NCI-H526 (cell line): ENCODE measurements around the gene NAA60.
A peak's percentile ranks its signal among the peaks of the same experiment; 100 is the strongest.

Experiments used
- DNase-seq, 2 experiments: peaks; one replicate each; lab custom pipeline; 2025; lab: John Stamatoyannopoulos, UW

Gene NAA60

GRCh38 chr16:3511286-3512180 lies 68.1 kb downstream of the NAA60 start:
- no peak for DNase-seq

GRCh38 chr16:3513892-3514583 lies 70.6 kb downstream of the NAA60 start:
- DNase-seq = no peak

GRCh38 chr16:3514621-3515020 lies 71.1 kb downstream of the NAA60 start:
- no peak for DNase-seq

- no peak for DNase-seq
Observed at GRCh38 chr16:3515897-3516296, 72.4 kb downstream of the NAA60 start.

- no peak for DNase-seq
Observed at GRCh38 chr16:3518292-3518985, 75.0 kb downstream of the NAA60 start.

- no peak for DNase-seq
Observed at GRCh38 chr16:3518986-3519348, 75.5 kb downstream of the NAA60 start.

GRCh38 chr16:3519581-3519980 lies 76.1 kb downstream of the NAA60 start:
- DNase-seq = no peak

GRCh38 chr16:3520413-3520812 lies 76.9 kb downstream of the NAA60 start:
- DNase-seq = no peak

GRCh38 chr16:3520841-3521240 lies 77.4 kb downstream of the NAA60 start:
- no peak for DNase-seq

- no peak for DNase-seq
Observed at GRCh38 chr16:3523281-3523680, 79.8 kb downstream of the NAA60 start.

- no peak for DNase-seq
Observed at GRCh38 chr16:3525951-3526350, 82.5 kb downstream of the NAA60 start.

GRCh38 chr16:3527216-3527829 lies 83.8 kb downstream of the NAA60 start:
- DNase-seq = peak; percentile 32 to 77

GRCh38 chr16:3528406-3528805 lies 84.9 kb downstream of the NAA60 start:
- DNase-seq = no peak

GRCh38 chr16:3529175-3529574 lies 85.7 kb downstream of the NAA60 start:
- DNase-seq = no peak

GRCh38 chr16:3530371-3530914 lies 87.0 kb downstream of the NAA60 start:
- DNase-seq = no peak

GRCh38 chr16:3532741-3533140 lies 89.3 kb downstream of the NAA60 start:
- no peak for DNase-seq

GRCh38 chr16:3534126-3534525 lies 90.6 kb downstream of the NAA60 start:
- DNase-seq = no peak

GRCh38 chr16:3536271-3536731 lies 92.8 kb downstream of the NAA60 start:
- no peak for DNase-seq
